Bronchial smooth muscle cell (primary cell): ENCODE data around the gene PRKCG. TPM values are rescaled to one million over a fixed set of nuclear protein-coding genes. Genes with fewer than 3 reads are reported as not detected.

Experiments
- total RNA-seq: library from RNA; depleted of rRNA; stranded (reverse); fragments of >200 nt; gene quantifications from 2 replicates; pipeline ENCODE4 v1.2.1, GENCODE V29; 2014

The PRKCG gene
- 0.17 TPM in 1 of 2 replicates, not detected in the other for total RNA-seq

GRCh38 chr19:53881482-53882390 is at the start of gene PRKCG:
TSS of gene PRKCG (plus strand) at chr19:53882197. CDS start at chr19:53882495, 298 bp downstream.

GRCh38 chr19:53867225-53868090 is 14.5 kb upstream of the PRKCG start, which contains the start of gene MYADM:
TSS of gene MYADM (plus strand) at chr19:53867883. CDS start at chr19:53873530, 5,647 bp downstream.

GRCh38 chr19:53908935-53909415 is 27.0 kb downstream of the PRKCG start, which contains the start of gene CACNG7:
TSS of gene CACNG7 (plus strand) at chr19:53909278. CDS start at chr19:53912832, 3,554 bp downstream.

Other genes with a start within 250 kb of the PRKCG start
- gene NLRP12, start 57.9 kb upstream of the PRKCG start, total RNA-seq, result not detected in 2 replicates
- 3.3 and 5.2 TPM in 2 replicates for gene MYADM, start 14.3 kb upstream of the PRKCG start, total RNA-seq
- 0.47 and 3.1 TPM in 2 replicates for gene CACNG7, start 27.1 kb downstream of the PRKCG start, total RNA-seq
- gene CACNG8, start 80.7 kb downstream of the PRKCG start, total RNA-seq, result 0.47 and 1.5 TPM in 2 replicates
- 0.34 and 0.47 TPM in 2 replicates for gene CACNG6, start 109.4 kb downstream of the PRKCG start, total RNA-seq
- not detected in 2 replicates for gene VSTM1, start 181.7 kb downstream of the PRKCG start, total RNA-seq
- gene TARM1, start 199.2 kb downstream of the PRKCG start, total RNA-seq, result not detected in 2 replicates
- under 0.01 TPM in 1 of 2 replicates, not detected in the other for gene OSCAR, start 218.6 kb downstream of the PRKCG start, total RNA-seq
- 15.8 and 21.4 TPM in 2 replicates for gene NDUFA3, start 220.7 kb downstream of the PRKCG start, total RNA-seq
- gene TFPT, start 233.5 kb downstream of the PRKCG start, total RNA-seq, result 16.7 and 21.9 TPM in 2 replicates
- 57.2 and 61.6 TPM in 2 replicates for gene PRPF31, start 233.6 kb downstream of the PRKCG start, total RNA-seq